Measurements from ENCODE around the gene CENPB. TPM values are rescaled to one million over a fixed set of nuclear protein-coding genes. Genes with fewer than 3 reads are reported as not detected.

CENPB gene
- total RNA-seq, 1 donor from 2014 or later: 85.2 TPM

- intact Hi-C loops (cut with micrococcal nuclease): no loop called here
These were observed 52.3 kb downstream of the CENPB start for GRCh38 chr20:3734111-3734843.

Other genes starting within 250 kb of the CENPB start
- gene GFRA4, start 123.3 kb downstream of the CENPB start, total RNA-seq: not detected in 2 replicates
- gene ADAM33, start 104.7 kb downstream of the CENPB start, total RNA-seq: not detected in 2 replicates
- not detected in 2 replicates for gene SIGLEC1, start 74.1 kb downstream of the CENPB start, total RNA-seq
- gene HSPA12B, start 54.1 kb downstream of the CENPB start, total RNA-seq: not detected in 2 replicates
- gene ADISSP, start 19.0 kb downstream of the CENPB start, total RNA-seq: 35.7 and 37.3 TPM in 2 replicates
- gene SPEF1, start 5.3 kb downstream of the CENPB start, total RNA-seq: 0.32 TPM in 2 replicates
- gene CDC25B, start 9.6 kb upstream of the CENPB start, total RNA-seq: 400 and 404 TPM in 2 replicates
- 15.7 and 18.5 TPM in 2 replicates for gene AP5S1, start 33.8 kb upstream of the CENPB start, total RNA-seq
- 40.1 and 40.5 TPM in 2 replicates for gene MAVS, start 60.1 kb upstream of the CENPB start, total RNA-seq
- gene PANK2, start 102.6 kb upstream of the CENPB start, total RNA-seq: 58.5 and 63.1 TPM in 2 replicates
- 17.8 and 18.3 TPM in 2 replicates for gene RNF24, start 228.8 kb upstream of the CENPB start, total RNA-seq

Measured in T-helper 2 cell treated with Interferon-gamma antibody and Interleukin-4, amounts not matched to agents 100 ng/mL and 5 ng/mL, for 36 hours (primary cell).